WERI-Rb-1 (cell line): Measurements from ENCODE around the gene YIPF7.

Experiments
- DNase-seq: peaks from one replicate; pipeline ENCODE4 v3.0.0-alpha.2; 2020
- H3K27ac ChIP-seq: fragments of 250-450 bp; sonication (Bioruptor Pico); 2 replicates; pipeline ENCODE4 v1.5.1; 2020; ENCODE audit warnings: mild to moderate bottlenecking, moderate library complexity
- H3K27me3 ChIP-seq: fragments of 250-450 bp; sonication (Bioruptor Pico); 2 replicates; pipeline ENCODE4 v1.5.1; 2021; ENCODE audit warnings: mild to moderate bottlenecking, low read depth, moderate library complexity; ENCODE audit not compliant: insufficient read depth, severe bottlenecking
- H3K36me3 ChIP-seq: fragments of 250-450 bp; sonication (Bioruptor Pico); 2 replicates; pipeline ENCODE4 v1.5.1; 2020; ENCODE audit warnings: mild to moderate bottlenecking, moderate library complexity
- H3K4me3 ChIP-seq: 2 replicates; pipeline ENCODE4 v1.5.1; 2011; ENCODE audit warnings: low read depth, mild to moderate bottlenecking, control low read depth, low read length
- H3K9me3 ChIP-seq: fragments of 250-450 bp; sonication (Bioruptor Pico); 2 replicates; pipeline ENCODE4 v1.5.1; 2021; ENCODE audit warnings: mild to moderate bottlenecking, moderate library complexity; ENCODE audit not compliant: severe bottlenecking
- TF ChIP-seq, protein P1 (sequence below): IDR thresholded peaks from 2 replicates; pipeline ENCODE4 v1.5.1; 2011; ENCODE audit warnings: low read depth, mild to moderate bottlenecking, control low read depth, inconsistent platforms, low read length

The YIPF7 gene

DNA sequence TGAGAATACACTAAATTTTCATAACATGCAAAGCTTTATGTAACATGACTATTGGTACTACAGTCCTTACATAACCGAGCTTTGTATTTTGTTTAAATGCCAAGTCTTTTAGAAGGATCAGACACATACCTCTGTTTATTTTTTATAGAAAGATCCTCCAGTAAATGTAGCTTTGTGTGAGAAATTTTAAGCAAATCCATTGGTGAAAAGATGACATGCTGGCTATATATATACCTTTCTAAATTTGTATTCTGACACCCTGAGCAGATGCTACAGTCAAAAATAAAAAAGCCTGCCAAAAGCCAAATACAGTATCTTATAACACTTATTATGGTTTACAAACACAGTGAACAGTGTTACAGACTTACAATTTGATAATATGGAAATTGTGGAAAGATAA lies at the start of gene YIPF7:
YIPF7 (minus strand) TSS at position 201 of the 400 bp plus-strand sequence. CDS start 1,525 bp downstream, outside the sequence.
- Histone ChIP-seq H3K36me3 (no peaks in the 10 kb centered on the region), H3K9me3 (no peaks in the 10 kb centered on the region), H3K4me3 (no peak within 1 kb of the TSS), H3K27ac (no peak within 1 kb of the TSS), H3K27me3 (no peaks in the 10 kb centered on the region)
- TF ChIP-seq, protein P1, sequence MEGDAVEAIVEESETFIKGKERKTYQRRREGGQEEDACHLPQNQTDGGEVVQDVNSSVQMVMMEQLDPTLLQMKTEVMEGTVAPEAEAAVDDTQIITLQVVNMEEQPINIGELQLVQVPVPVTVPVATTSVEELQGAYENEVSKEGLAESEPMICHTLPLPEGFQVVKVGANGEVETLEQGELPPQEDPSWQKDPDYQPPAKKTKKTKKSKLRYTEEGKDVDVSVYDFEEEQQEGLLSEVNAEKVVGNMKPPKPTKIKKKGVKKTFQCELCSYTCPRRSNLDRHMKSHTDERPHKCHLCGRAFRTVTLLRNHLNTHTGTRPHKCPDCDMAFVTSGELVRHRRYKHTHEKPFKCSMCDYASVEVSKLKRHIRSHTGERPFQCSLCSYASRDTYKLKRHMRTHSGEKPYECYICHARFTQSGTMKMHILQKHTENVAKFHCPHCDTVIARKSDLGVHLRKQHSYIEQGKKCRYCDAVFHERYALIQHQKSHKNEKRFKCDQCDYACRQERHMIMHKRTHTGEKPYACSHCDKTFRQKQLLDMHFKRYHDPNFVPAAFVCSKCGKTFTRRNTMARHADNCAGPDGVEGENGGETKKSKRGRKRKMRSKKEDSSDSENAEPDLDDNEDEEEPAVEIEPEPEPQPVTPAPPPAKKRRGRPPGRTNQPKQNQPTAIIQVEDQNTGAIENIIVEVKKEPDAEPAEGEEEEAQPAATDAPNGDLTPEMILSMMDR: no peak
- no peak for DNase-seq

DNA sequence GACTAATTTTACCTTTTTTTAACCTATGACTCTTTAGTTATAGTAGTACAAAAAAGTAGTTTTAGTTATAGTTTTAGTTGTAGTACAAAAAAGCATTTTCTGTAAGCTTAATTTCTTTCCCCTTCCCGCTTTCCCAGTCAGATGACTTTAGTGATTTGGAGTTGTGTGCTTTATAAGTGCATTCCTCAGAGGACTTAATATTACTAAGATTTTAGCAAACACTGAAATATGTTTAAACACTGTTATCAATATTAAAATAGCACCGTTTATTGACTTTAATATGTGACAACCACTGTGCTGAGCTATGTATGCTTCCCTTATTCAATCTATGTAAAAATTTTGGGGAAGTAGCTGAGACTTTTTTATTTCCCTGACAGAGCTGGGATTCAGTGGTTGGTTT lies 49.6 kb upstream of the YIPF7 start:
- TF ChIP-seq, protein P1: no peak
- H3K36me3 ChIP-seq: peaks cover 72% of the 10 kb centered on the region
- H3K4me3 ChIP-seq: no peak overlapping the region
- no peak overlapping the region for H3K27ac ChIP-seq
- no peaks in the 10 kb centered on the region for H3K27me3 ChIP-seq
- H3K9me3 ChIP-seq: no peaks in the 10 kb centered on the region
- no peak for DNase-seq

DNA sequence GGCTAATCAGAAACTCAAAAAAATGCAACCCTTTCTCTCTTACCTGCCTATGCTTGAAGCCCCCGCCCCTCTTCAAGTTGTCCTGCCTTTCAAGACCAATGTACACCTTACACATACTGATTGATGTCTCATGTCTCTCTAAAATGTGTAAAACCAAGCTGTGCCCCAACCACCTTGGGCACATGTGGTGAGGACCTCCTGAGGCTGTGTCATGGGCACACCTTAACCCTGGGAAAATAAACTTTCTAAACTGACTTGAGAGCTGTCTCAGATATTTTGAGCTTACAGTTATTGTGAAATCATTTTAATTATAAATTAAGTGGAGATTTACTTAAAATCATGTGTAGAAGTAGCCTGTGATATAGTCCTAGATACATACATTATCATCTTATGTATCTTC lies 49.0 kb upstream of the YIPF7 start:
- Histone ChIP-seq H3K27me3 (no peaks in the 10 kb centered on the region), H3K36me3 (peaks cover 76% of the 10 kb centered on the region), H3K4me3 (no peak overlapping the region), H3K27ac (no peak overlapping the region), H3K9me3 (no peaks in the 10 kb centered on the region)
- DNase-seq: no peak
- TF ChIP-seq, protein P1: no peak

DNA sequence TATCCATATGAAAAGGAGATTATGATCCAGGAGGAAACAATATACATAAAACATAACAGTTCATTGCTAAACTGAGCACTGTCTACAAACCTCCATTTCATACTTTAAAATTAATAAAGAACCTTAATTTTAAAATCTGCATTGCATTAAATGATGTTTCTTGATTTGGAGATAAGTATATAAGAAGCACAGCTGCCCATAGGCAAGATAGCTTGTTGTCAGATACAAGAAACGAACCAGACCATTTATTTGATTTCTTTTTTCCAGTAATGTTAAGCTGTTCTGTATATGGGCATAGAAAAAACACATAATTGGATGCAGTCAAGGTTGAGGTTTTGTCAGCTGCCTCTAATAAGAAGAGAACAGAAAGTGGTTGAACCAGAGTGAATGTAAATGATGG lies 33.2 kb upstream of the YIPF7 start:
- Histone ChIP-seq H3K27ac (no peak overlapping the region), H3K9me3 (no peaks in the 10 kb centered on the region), H3K36me3 (peaks cover 54% of the 10 kb centered on the region)

DNA sequence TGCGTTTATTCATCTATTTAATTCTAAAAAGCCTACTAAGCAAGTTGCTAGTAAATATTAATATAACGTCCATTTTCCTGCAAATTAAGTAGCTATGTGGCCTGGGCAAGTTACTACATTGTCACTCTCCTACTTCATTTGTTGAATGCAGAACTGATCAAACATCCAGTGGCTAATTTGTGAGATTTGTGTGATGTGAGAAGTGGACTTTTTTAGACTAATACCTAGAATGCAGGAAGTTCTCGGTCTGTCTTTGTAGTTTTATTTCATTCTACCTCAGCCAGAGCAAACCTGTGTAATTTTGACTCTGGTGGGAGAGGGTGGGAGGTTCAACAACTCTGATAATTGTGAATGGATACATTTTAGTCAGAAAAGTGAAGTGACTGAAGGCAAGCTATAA lies 27.6 kb upstream of the YIPF7 start:
- H3K27me3 ChIP-seq: no peaks in the 10 kb centered on the region
- peaks cover 20% of the 10 kb centered on the region for H3K36me3 ChIP-seq
- peak overlapping the region; percentile 92 for H3K27ac ChIP-seq
- TF ChIP-seq, protein P1: no peak
- no peaks in the 10 kb centered on the region for H3K9me3 ChIP-seq
- DNase-seq: no peak
- peak overlapping the region; percentile 99 for H3K4me3 ChIP-seq

More for the DNA sequence above, 33.2 kb upstream of the YIPF7 start:
- DNase-seq: no peak
- Histone ChIP-seq H3K4me3 (no peak overlapping the region), H3K27me3 (no peaks in the 10 kb centered on the region)
- TF ChIP-seq, protein P1: no peak
